GM12878 (cell line): ENCODE results near the gene EPHA10. TPM values are rescaled to one million over a fixed set of nuclear protein-coding genes. Genes with fewer than 3 reads are reported as not detected.

ENCODE experiments used
- ATAC-seq: fragments of 200-7000 bp; cut with Tn5 transposase; 3 replicates; pipeline ENCODE4 v1.9.1; 2020; ENCODE audit warnings: mild to moderate bottlenecking, moderate library complexity
- BruUV-seq: library from RNA; stranded (reverse); fragments of 400-500 nt; replicated peaks from 2 replicates; lab custom pipeline; 2021; lab: Mats Ljungman, UMichigan
- CTCF ChIA-PET: fragments of 300-600 bp; sonication (Branson Sonifier 250); formaldehyde crosslinking; extraction: SDS; loops from one replicate; lab custom pipeline; 2021; ENCODE audit warnings: inconsistent platforms; lab: Yijun Ruan, JAX
- POLR2A ChIA-PET: fragments of 350-600 bp; formaldehyde crosslinking; extraction: SDS; loops from one replicate; lab custom pipeline; 2021; ENCODE audit warnings: inconsistent platforms; lab: Charles Lee
- RAD21 ChIA-PET: fragments of 300-600 bp; sonication (Branson Sonifier 250); formaldehyde crosslinking; loops from one replicate; lab custom pipeline; 2023; ENCODE audit warnings: antibody characterized with exemption; ENCODE audit not compliant: unreplicated experiment; lab: Charles Lee
- SMC1A ChIA-PET: fragments of 300-600 bp; sonication (Branson Sonifier 250); formaldehyde crosslinking; loops from one replicate; lab custom pipeline; 2023; ENCODE audit not compliant: unreplicated experiment, uncharacterized antibody; lab: Charles Lee
- DNase-seq: peaks from one replicate; pipeline ENCODE4 v3.0.0-alpha.2; 2011; ENCODE audit warnings: low read depth, low spot score
- FAIRE-seq: peaks from 3 replicates; lab custom pipeline; 2011; peaks lifted over from hg19 to GRCh38; lab: Jason Lieb, UNC
- H2AFZ ChIP-seq: 2 replicates; pipeline ENCODE4 v1.6.0; 2011; ENCODE audit warnings: low read depth, low read length, control low read depth; ENCODE audit not compliant: control insufficient read depth
- H3K27ac ChIP-seq: 2 replicates; pipeline ENCODE4 v1.5.1; 2011; ENCODE audit warnings: control low read depth; ENCODE audit not compliant: control insufficient read depth, insufficient read depth
- H3K27me3 ChIP-seq, 2 experiments: replicated peaks in 1 of 2; 2 replicates each; pipeline versions ENCODE4 v1.6.0 to v1.6.1; 2011; ENCODE audit warnings: low read length in 1 of 2; ENCODE audit not compliant: control insufficient read depth in 2 of 2, insufficient read depth in 2 of 2
- H3K36me3 ChIP-seq, 2 experiments: 2 replicates each; pipeline ENCODE4 v1.5.1; 2011; ENCODE audit warnings: low read length in 1 of 2; ENCODE audit not compliant: control insufficient read depth in 2 of 2, insufficient read depth in 2 of 2
- H3K4me1 ChIP-seq: 2 replicates; pipeline ENCODE4 v1.6.1; 2011; ENCODE audit warnings: mild to moderate bottlenecking, low read length, moderate library complexity, mixed read lengths; ENCODE audit not compliant: control insufficient read depth, insufficient read depth
- H3K4me2 ChIP-seq: 2 replicates; pipeline ENCODE4 v1.6.0; 2011; ENCODE audit warnings: control low read depth; ENCODE audit not compliant: control insufficient read depth, insufficient read depth
- H3K4me3 ChIP-seq: fragments of 200-600 bp; sonication (generic); 2 replicates; pipeline ENCODE4 v1.5.1; 2016
- H3K79me2 ChIP-seq: 2 replicates; pipeline ENCODE4 v1.6.0; 2011; ENCODE audit warnings: low read length; ENCODE audit not compliant: control insufficient read depth, insufficient read depth
- H3K9ac ChIP-seq: 2 replicates; pipeline ENCODE4 v1.8.0; 2011; ENCODE audit warnings: low read length, control low read depth, mixed read lengths; ENCODE audit not compliant: control insufficient read depth, insufficient read depth
- H3K9me3 ChIP-seq: replicated peaks from 3 replicates; pipeline ENCODE4 v1.5.1; 2011; ENCODE audit warnings: mild to moderate bottlenecking, low read length; ENCODE audit not compliant: control insufficient read depth, insufficient read depth
- H4K20me1 ChIP-seq: 2 replicates; pipeline ENCODE4 v1.6.0; 2011; ENCODE audit not compliant: control insufficient read depth, insufficient read depth
- CHD4 ChIP-seq: fragments of 200-600 bp; sonication (generic); IDR thresholded peaks from 2 replicates; pipeline ENCODE4 v1.6.1; 2016; ENCODE audit warnings: mild to moderate bottlenecking
- HDAC6 ChIP-seq: fragments of 200-600 bp; sonication (generic); IDR thresholded peaks from one replicate; pipeline ENCODE4 v1.8.0; 2017; ENCODE audit warnings: antibody characterized with exemption; ENCODE audit not compliant: unreplicated experiment
- JUND ChIP-seq: IDR thresholded peaks from 2 replicates; pipeline ENCODE4 v1.6.1; 2012; ENCODE audit warnings: low read depth, mild to moderate bottlenecking, low read length, improper control_type of control experiment, moderate library complexity
- SP1 ChIP-seq: IDR thresholded peaks from one replicate; pipeline ENCODE4 v1.6.1; 2011; ENCODE audit warnings: low read depth, low read length
- TCF12 ChIP-seq: IDR thresholded peaks from 2 replicates; pipeline ENCODE4 v1.6.1; 2011; ENCODE audit warnings: low read depth, mild to moderate bottlenecking, low read length
- ZNF687 ChIP-seq: fragments of 450-650 bp; IDR thresholded peaks from 2 replicates; pipeline ENCODE4 v1.6.1; 2017; ENCODE audit warnings: mild to moderate bottlenecking, moderate library complexity
- WGBS: methylation state at CpG from one replicate; pipeline ENCODE4 v1.1.6; 2016; ENCODE audit warnings: low lambda C conversion rate; ENCODE audit not compliant: insufficient replicate concordance, insufficient coverage; ENCODE audit errors: missing lambda C conversion rate; 5-methylcytosine and 5-hydroxymethylcytosine counted together
- in situ Hi-C: fragments of 300-500 bp; cut with MboI; formaldehyde crosslinking; loops from 9 replicates; pipeline ENCODE4 v1.14.3; 2018; ENCODE audit warnings: mixed read lengths
- intact Hi-C: fragments of 100-400 bp; cut with micrococcal nuclease; formaldehyde crosslinking; loops from one replicate; pipeline ENCODE4 v1.14.2; 2022; ENCODE audit not compliant: unreplicated experiment
- polyA plus RNA-seq, 11 experiments: library from polyadenylated mRNA; depleted of rRNA in 4 of 11; unstranded in 6 of 11; stranded (reverse) in 5 of 11; fragments of >200 nt; fragmentation: Nextera tagmentation in 4 of 11; fragmentation: Illumina TruSeq in 1 of 11; extraction: Ambion mirVana in 4 of 11; extraction: Trizol in 1 of 11; gene quantifications; 1 replicate in 1 of 11; 2 replicates in 10 of 11; pipeline versions ENCODE4 v1.2.1 to v1.2.3, GENCODE V29; 2011 to 2016; ENCODE audit warnings: inconsistent platforms in 2 of 11, missing spikeins in 2 of 11, low read depth in 1 of 11
- total RNA-seq, 4 experiments: library from RNA; depleted of rRNA in 3 of 4; stranded (reverse); fragments of >200 nt in 3 of 4; fragmentation: Illumina TruSeq in 1 of 4; extraction: Trizol in 1 of 4; gene quantifications; 2 replicates each; pipeline versions ENCODE4 v1.2.1 to v1.2.3, GENCODE V29; 2013 to 2021
- TF ChIP-seq, protein P1 (sequence below): IDR thresholded peaks from 2 replicates; pipeline ENCODE4 v1.6.1; 2012; ENCODE audit warnings: mild to moderate bottlenecking, low read depth, low read length
- TF ChIP-seq, protein P2 (sequence below): IDR thresholded peaks from 2 replicates; pipeline ENCODE4 v1.6.1; 2012; ENCODE audit warnings: low read depth, low read length, improper control_type of control experiment

EPHA10 gene
- total and polyA plus RNA-seq, 10 of the 15 experiments (the other 5 are each of a cell fraction or from before 2014, with no cell fraction given) = 0.05 to 0.06 TPM; not detected in 8

DNA sequence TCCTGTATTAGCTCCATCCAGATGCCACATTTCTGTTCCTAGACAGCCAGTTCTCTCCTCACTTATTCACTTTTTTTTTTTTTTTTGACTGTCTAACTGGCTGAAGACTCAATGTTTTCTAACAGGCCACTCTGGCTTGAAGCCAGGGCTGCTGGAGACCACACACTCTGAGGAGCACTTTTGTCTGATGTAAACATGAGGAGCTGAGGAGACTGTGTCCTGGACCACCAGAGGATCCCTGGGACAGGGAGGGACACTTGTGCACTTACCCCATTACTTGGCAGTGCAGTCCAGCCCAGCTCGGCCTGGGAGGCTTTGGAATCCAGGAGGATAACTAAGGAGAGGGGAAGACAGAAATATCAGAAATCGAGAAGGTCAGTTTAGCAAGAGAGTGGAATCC, 2.4 kb downstream of the EPHA10 start:
- no peaks in the 10 kb centered on the region for H3K36me3 ChIP-seq
- TF ChIP-seq JUND = no peak
- no peak for TF ChIP-seq TCF12
- TF ChIP-seq, protein P1, sequence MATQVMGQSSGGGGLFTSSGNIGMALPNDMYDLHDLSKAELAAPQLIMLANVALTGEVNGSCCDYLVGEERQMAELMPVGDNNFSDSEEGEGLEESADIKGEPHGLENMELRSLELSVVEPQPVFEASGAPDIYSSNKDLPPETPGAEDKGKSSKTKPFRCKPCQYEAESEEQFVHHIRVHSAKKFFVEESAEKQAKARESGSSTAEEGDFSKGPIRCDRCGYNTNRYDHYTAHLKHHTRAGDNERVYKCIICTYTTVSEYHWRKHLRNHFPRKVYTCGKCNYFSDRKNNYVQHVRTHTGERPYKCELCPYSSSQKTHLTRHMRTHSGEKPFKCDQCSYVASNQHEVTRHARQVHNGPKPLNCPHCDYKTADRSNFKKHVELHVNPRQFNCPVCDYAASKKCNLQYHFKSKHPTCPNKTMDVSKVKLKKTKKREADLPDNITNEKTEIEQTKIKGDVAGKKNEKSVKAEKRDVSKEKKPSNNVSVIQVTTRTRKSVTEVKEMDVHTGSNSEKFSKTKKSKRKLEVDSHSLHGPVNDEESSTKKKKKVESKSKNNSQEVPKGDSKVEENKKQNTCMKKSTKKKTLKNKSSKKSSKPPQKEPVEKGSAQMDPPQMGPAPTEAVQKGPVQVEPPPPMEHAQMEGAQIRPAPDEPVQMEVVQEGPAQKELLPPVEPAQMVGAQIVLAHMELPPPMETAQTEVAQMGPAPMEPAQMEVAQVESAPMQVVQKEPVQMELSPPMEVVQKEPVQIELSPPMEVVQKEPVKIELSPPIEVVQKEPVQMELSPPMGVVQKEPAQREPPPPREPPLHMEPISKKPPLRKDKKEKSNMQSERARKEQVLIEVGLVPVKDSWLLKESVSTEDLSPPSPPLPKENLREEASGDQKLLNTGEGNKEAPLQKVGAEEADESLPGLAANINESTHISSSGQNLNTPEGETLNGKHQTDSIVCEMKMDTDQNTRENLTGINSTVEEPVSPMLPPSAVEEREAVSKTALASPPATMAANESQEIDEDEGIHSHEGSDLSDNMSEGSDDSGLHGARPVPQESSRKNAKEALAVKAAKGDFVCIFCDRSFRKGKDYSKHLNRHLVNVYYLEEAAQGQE = no peak
- TF ChIP-seq, protein P2, sequence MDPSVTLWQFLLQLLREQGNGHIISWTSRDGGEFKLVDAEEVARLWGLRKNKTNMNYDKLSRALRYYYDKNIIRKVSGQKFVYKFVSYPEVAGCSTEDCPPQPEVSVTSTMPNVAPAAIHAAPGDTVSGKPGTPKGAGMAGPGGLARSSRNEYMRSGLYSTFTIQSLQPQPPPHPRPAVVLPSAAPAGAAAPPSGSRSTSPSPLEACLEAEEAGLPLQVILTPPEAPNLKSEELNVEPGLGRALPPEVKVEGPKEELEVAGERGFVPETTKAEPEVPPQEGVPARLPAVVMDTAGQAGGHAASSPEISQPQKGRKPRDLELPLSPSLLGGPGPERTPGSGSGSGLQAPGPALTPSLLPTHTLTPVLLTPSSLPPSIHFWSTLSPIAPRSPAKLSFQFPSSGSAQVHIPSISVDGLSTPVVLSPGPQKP = no peak
- TF ChIP-seq HDAC6 = no peak
- no peak for TF ChIP-seq ZNF687
- TF ChIP-seq SP1 = no peak
- TF ChIP-seq CHD4 = no peak
- 3% methylated on average over 2 of the region's 2 CpGs for WGBS
- no TSS peak for BruUV-seq
- H3K4me2 ChIP-seq = no peak overlapping the region
- H3K27me3 ChIP-seq = peaks cover 5 to 14% of the 10 kb centered on the region in 2 experiments; a peak in 3 of 4 replicates
- CTCF ChIA-PET = no interaction called here
- H2AFZ ChIP-seq = no peak overlapping the region
- in situ Hi-C loops (no loop called here), intact Hi-C loops (no loop called here)
- RAD21 ChIA-PET = interaction anchor here (0.7 kb wide), 1 partner anchor 47 kb away, joined by 3 read pairs; no protein-coding TSS in a partner anchor
- no peaks in the 10 kb centered on the region for H4K20me1 ChIP-seq
- SMC1A ChIA-PET = no interaction called here
- DNase-seq (no peak), ATAC-seq (no peak), FAIRE-seq (no peak)
- no peaks in the 10 kb centered on the region for H3K4me1 ChIP-seq
- H3K9ac ChIP-seq = no peak overlapping the region
- no peak overlapping the region for H3K4me3 ChIP-seq
- H3K27ac ChIP-seq = no peak overlapping the region
- H3K9me3 ChIP-seq = no peaks in the 10 kb centered on the region; the same call in 2 of the 3 replicates
- POLR2A ChIA-PET = no interaction called here
- H3K79me2 ChIP-seq = no peaks in the 10 kb centered on the region
